Measurements from ENCODE around the gene ARPC1B.
"Not testable (repeated sequence)": the region's sequence is repeated elsewhere in the genome, so short reads cannot be mapped to it uniquely, and the experiment has no call there.

Gene ARPC1B

GRCh38 chr7:99379693-99380031 is 5.1 kb downstream of the ARPC1B start:
- Histone ChIP-seq H4K8ac (ENCODE audit: low read length) (peak overlapping the region; percentile 90), H2BK5ac (ENCODE audit: low read depth, low read length, poor library complexity, severe bottlenecking) (peak overlapping the region; percentile 20), H3K36me3 (ENCODE audit: control insufficient read depth in 1 of 2, insufficient read depth in 2 of 2, low read depth in 1 of 2, low read length in 2 of 2) (peaks cover 39 to 45% of the 10 kb centered on the region in 2 experiments), H3K9ac (ENCODE audit: low read length) (peak overlapping the region; percentile 84), H3K18ac (ENCODE audit: low read depth in 1 of 2, low read length in 2 of 2) (peak overlapping the region; percentile 53 to 61), H3K4me3 (ENCODE audit: insufficient read depth in 1 of 2, low read depth in 1 of 2, low read length in 2 of 2) (peak overlapping the region in 1 of 2 experiments; percentile 69), H3K4ac (ENCODE audit: low read depth in 1 of 2, low read length in 2 of 2) (peak overlapping the region; percentile 47 to 65), H3K27ac (ENCODE audit: low read length, poor library complexity, severe bottlenecking) (peak overlapping the region; percentile 80), H2AK5ac (ENCODE audit: low read length, severe bottlenecking) (peak overlapping the region; percentile 90), H3K23ac (ENCODE audit: low read length in 2 of 2) (peak overlapping the region in 1 of 2 experiments; percentile 23), H3K79me1 (replicated peaks; ENCODE audit: low read length, poor library complexity, severe bottlenecking) (peaks cover 25% of the 10 kb centered on the region), H3K4me1 (ENCODE audit: control insufficient read depth, insufficient read depth, low read depth, low read length) (peaks cover 42% of the 10 kb centered on the region), H2BK12ac (ENCODE audit: low read length in 2 of 2) (peak overlapping the region; percentile 61 to 79)
- H2BK120ac ChIP-seq (ENCODE audit: low read depth, low read length); H3K4me2 ChIP-seq (ENCODE audit: low read length, poor library complexity, severe bottlenecking); H3K14ac ChIP-seq (ENCODE audit: low read length in 2 of 2); H2BK15ac ChIP-seq (ENCODE audit: low read depth, poor library complexity, severe bottlenecking); H3K9me3 ChIP-seq (ENCODE audit: control insufficient read depth, low read length); DNase-seq; H4K91ac ChIP-seq (ENCODE audit: low read length); H2AFZ ChIP-seq (ENCODE audit: low read depth, low read length); H3K27me3 ChIP-seq (ENCODE audit: control insufficient read depth in 1 of 2, insufficient read depth in 1 of 2, low read length in 2 of 2): not testable (repeated sequence)
- WGBS = over 99% methylated on average over 7 of the region's 7 CpGs

GRCh38 chr7:99380032-99380822 is 5.7 kb downstream of the ARPC1B start:
- H3K4me3 ChIP-seq (ENCODE audit: insufficient read depth in 1 of 2, low read depth in 1 of 2, low read length in 2 of 2) = peak overlapping the region in 1 of 2 experiments; percentile 69
- H2AFZ ChIP-seq (ENCODE audit: low read depth, low read length) = no peak overlapping the region
- peak; percentile 29 for DNase-seq
- H3K27ac ChIP-seq (ENCODE audit: low read length, poor library complexity, severe bottlenecking) = peak overlapping the region; percentile 80
- H2AK5ac ChIP-seq (ENCODE audit: low read length, severe bottlenecking) = peak overlapping the region; percentile 70
- no peak overlapping the region for H2BK120ac ChIP-seq (ENCODE audit: low read depth, low read length)
- peak overlapping the region; percentile 53 to 63 for H3K18ac ChIP-seq (ENCODE audit: low read depth in 1 of 2, low read length in 2 of 2)
- H3K27me3 ChIP-seq (ENCODE audit: control insufficient read depth in 1 of 2, insufficient read depth in 1 of 2, low read length in 2 of 2) = no peaks in the 10 kb centered on the region
- H2BK5ac ChIP-seq (ENCODE audit: low read depth, low read length, poor library complexity, severe bottlenecking) = no peak overlapping the region
- H3K79me1 ChIP-seq (replicated peaks; ENCODE audit: low read length, poor library complexity, severe bottlenecking) = peaks cover 22% of the 10 kb centered on the region
- H3K4ac ChIP-seq (ENCODE audit: low read depth in 1 of 2, low read length in 2 of 2) = peak overlapping the region; percentile 47 to 65
- H3K9me3 ChIP-seq (ENCODE audit: control insufficient read depth, low read length) = no peaks in the 10 kb centered on the region
- peak overlapping the region; percentile 85 for H4K8ac ChIP-seq (ENCODE audit: low read length)
- 97% methylated on average over 10 of the region's 12 CpGs for WGBS
- peak overlapping the region in 1 of 2 experiments; percentile 23 for H3K23ac ChIP-seq (ENCODE audit: low read length in 2 of 2)
- H3K4me1 ChIP-seq (ENCODE audit: control insufficient read depth, insufficient read depth, low read depth, low read length) = peaks cover 42% of the 10 kb centered on the region
- no peak overlapping the region for H2BK15ac ChIP-seq (ENCODE audit: low read depth, poor library complexity, severe bottlenecking)
- H3K36me3 ChIP-seq (ENCODE audit: control insufficient read depth in 1 of 2, insufficient read depth in 2 of 2, low read depth in 1 of 2, low read length in 2 of 2) = peaks cover 39 to 45% of the 10 kb centered on the region in 2 experiments
- peak overlapping the region; percentile 52 to 61 for H2BK12ac ChIP-seq (ENCODE audit: low read length in 2 of 2)
- peak overlapping the region in 1 of 2 experiments; percentile 11 for H3K14ac ChIP-seq (ENCODE audit: low read length in 2 of 2)
- H4K91ac ChIP-seq (ENCODE audit: low read length) = no peak overlapping the region
- H3K9ac ChIP-seq (ENCODE audit: low read length) = peak overlapping the region; percentile 84
- H3K4me2 ChIP-seq (ENCODE audit: low read length, poor library complexity, severe bottlenecking) = no peak overlapping the region

- Histone ChIP-seq H3K4me3 (ENCODE audit: insufficient read depth in 1 of 2, low read depth in 1 of 2, low read length in 2 of 2) (peak overlapping the region in 1 of 2 experiments; percentile 69), H3K27me3 (ENCODE audit: control insufficient read depth in 1 of 2, insufficient read depth in 1 of 2, low read length in 2 of 2) (no peaks in the 10 kb centered on the region), H3K27ac (ENCODE audit: low read length, poor library complexity, severe bottlenecking) (peak overlapping the region; percentile 9), H2BK12ac (ENCODE audit: low read length in 2 of 2) (peak overlapping the region in 1 of 2 experiments; percentile 21), H3K4me2 (ENCODE audit: low read length, poor library complexity, severe bottlenecking) (no peak overlapping the region), H3K23ac (ENCODE audit: low read length in 2 of 2) (no peak overlapping the region), H2AK5ac (ENCODE audit: low read length, severe bottlenecking) (peak overlapping the region; percentile 70), H2BK5ac (ENCODE audit: low read depth, low read length, poor library complexity, severe bottlenecking) (no peak overlapping the region), H2BK120ac (ENCODE audit: low read depth, low read length) (no peak overlapping the region), H4K91ac (ENCODE audit: low read length) (peak overlapping the region; percentile 84), H3K9me3 (ENCODE audit: control insufficient read depth, low read length) (no peaks in the 10 kb centered on the region), H3K36me3 (ENCODE audit: control insufficient read depth in 1 of 2, insufficient read depth in 2 of 2, low read depth in 1 of 2, low read length in 2 of 2) (peaks cover 44 to 51% of the 10 kb centered on the region in 2 experiments), H3K4ac (ENCODE audit: low read depth in 1 of 2, low read length in 2 of 2) (no peak overlapping the region), H3K79me1 (replicated peaks; ENCODE audit: low read length, poor library complexity, severe bottlenecking) (peaks cover 28% of the 10 kb centered on the region), H3K9ac (ENCODE audit: low read length) (peak overlapping the region; percentile 84), H3K18ac (ENCODE audit: low read depth in 1 of 2, low read length in 2 of 2) (peak overlapping the region in 1 of 2 experiments; percentile 63), H3K14ac (ENCODE audit: low read length in 2 of 2) (no peak overlapping the region), H2AFZ (ENCODE audit: low read depth, low read length) (no peak overlapping the region), H4K8ac (ENCODE audit: low read length) (peak overlapping the region; percentile 8), H3K4me1 (ENCODE audit: control insufficient read depth, insufficient read depth, low read depth, low read length) (peaks cover 38% of the 10 kb centered on the region), H2BK15ac (ENCODE audit: low read depth, poor library complexity, severe bottlenecking) (peak overlapping the region; percentile 19)
- no peak for DNase-seq
- WGBS = 92% methylated on average over 16 of the region's 16 CpGs
Measured at GRCh38 chr7:99380823-99381663, 6.5 kb downstream of the ARPC1B start.

- Histone ChIP-seq H3K4me2 (ENCODE audit: low read length, poor library complexity, severe bottlenecking) (no peak overlapping the region), H3K18ac (ENCODE audit: low read depth in 1 of 2, low read length in 2 of 2) (no peak overlapping the region), H2BK120ac (ENCODE audit: low read depth, low read length) (no peak overlapping the region), H3K79me1 (replicated peaks; ENCODE audit: low read length, poor library complexity, severe bottlenecking) (peaks cover 32% of the 10 kb centered on the region), H3K27ac (ENCODE audit: low read length, poor library complexity, severe bottlenecking) (no peak overlapping the region), H3K14ac (ENCODE audit: low read length in 2 of 2) (no peak overlapping the region), H4K8ac (ENCODE audit: low read length) (no peak overlapping the region), H3K4ac (ENCODE audit: low read depth in 1 of 2, low read length in 2 of 2) (no peak overlapping the region), H2AK5ac (ENCODE audit: low read length, severe bottlenecking) (no peak overlapping the region), H3K9me3 (ENCODE audit: control insufficient read depth, low read length) (no peaks in the 10 kb centered on the region), H2BK15ac (ENCODE audit: low read depth, poor library complexity, severe bottlenecking) (no peak overlapping the region), H3K23ac (ENCODE audit: low read length in 2 of 2) (no peak overlapping the region), H3K4me3 (ENCODE audit: insufficient read depth in 1 of 2, low read depth in 1 of 2, low read length in 2 of 2) (no peak overlapping the region), H2AFZ (ENCODE audit: low read depth, low read length) (no peak overlapping the region), H3K4me1 (ENCODE audit: control insufficient read depth, insufficient read depth, low read depth, low read length) (peaks cover 36% of the 10 kb centered on the region), H3K9ac (ENCODE audit: low read length) (no peak overlapping the region), H4K91ac (ENCODE audit: low read length) (no peak overlapping the region), H2BK5ac (ENCODE audit: low read depth, low read length, poor library complexity, severe bottlenecking) (no peak overlapping the region), H3K27me3 (ENCODE audit: control insufficient read depth in 1 of 2, insufficient read depth in 1 of 2, low read length in 2 of 2) (no peaks in the 10 kb centered on the region), H2BK12ac (ENCODE audit: low read length in 2 of 2) (no peak overlapping the region), H3K36me3 (ENCODE audit: control insufficient read depth in 1 of 2, insufficient read depth in 2 of 2, low read depth in 1 of 2, low read length in 2 of 2) (peaks cover 47 to 57% of the 10 kb centered on the region in 2 experiments)
- WGBS = 87% methylated on average over 7 of the region's 7 CpGs
- no peak for DNase-seq
Measured at GRCh38 chr7:99381664-99382075, 7.1 kb downstream of the ARPC1B start.
